Panc1 (cell line): Measurements from ENCODE around the gene PNMA1.

Source experiments
- POLR2AphosphoS5 ChIP-seq: IDR thresholded peaks from 2 replicates; pipeline ENCODE4 v1.6.1; 2012; ENCODE audit warnings: mild to moderate bottlenecking, low read depth, low read length, moderate library complexity
- TCF7L2 ChIP-seq: IDR thresholded peaks from 2 replicates; pipeline ENCODE4 v1.6.1; 2011; ENCODE audit warnings: mild to moderate bottlenecking, low read depth, low read length, inconsistent platforms
- TF ChIP-seq, protein P1 (sequence below): fragments of 450-650 bp; IDR thresholded peaks from 2 replicates; pipeline ENCODE4 v1.5.1; 2017; ENCODE audit warnings: mild to moderate bottlenecking
- TF ChIP-seq, protein P2 (sequence below), 2 experiments: IDR thresholded peaks; 2 replicates each; pipeline ENCODE4 v1.6.1; 2011 to 2012; ENCODE audit warnings: low read depth in 2 of 2, control low read depth in 1 of 2, low read length in 1 of 2, mild to moderate bottlenecking in 1 of 2, moderate library complexity in 1 of 2; ENCODE audit not compliant: insufficient read depth in 1 of 2

DNA sequence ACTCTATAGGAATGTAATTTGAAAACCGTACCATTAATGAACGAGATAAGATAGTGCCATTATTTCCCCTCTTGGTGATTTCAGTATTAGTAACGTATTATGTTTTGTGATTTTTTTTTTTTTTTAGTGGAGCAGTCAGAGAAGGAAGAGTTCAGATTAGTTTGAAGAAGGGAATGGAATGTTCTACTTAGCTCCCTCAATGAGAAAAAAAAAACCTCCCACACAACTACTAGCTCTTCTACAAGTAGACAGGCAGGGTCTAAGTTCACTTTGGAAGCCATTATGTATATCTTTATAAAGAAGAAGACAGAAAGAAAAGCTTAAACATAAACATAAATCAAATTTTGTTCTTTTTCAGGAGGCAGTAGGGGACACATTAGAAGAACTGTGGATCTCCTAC is 27.3 kb downstream of the PNMA1 start:
- TF ChIP-seq, protein P1, sequence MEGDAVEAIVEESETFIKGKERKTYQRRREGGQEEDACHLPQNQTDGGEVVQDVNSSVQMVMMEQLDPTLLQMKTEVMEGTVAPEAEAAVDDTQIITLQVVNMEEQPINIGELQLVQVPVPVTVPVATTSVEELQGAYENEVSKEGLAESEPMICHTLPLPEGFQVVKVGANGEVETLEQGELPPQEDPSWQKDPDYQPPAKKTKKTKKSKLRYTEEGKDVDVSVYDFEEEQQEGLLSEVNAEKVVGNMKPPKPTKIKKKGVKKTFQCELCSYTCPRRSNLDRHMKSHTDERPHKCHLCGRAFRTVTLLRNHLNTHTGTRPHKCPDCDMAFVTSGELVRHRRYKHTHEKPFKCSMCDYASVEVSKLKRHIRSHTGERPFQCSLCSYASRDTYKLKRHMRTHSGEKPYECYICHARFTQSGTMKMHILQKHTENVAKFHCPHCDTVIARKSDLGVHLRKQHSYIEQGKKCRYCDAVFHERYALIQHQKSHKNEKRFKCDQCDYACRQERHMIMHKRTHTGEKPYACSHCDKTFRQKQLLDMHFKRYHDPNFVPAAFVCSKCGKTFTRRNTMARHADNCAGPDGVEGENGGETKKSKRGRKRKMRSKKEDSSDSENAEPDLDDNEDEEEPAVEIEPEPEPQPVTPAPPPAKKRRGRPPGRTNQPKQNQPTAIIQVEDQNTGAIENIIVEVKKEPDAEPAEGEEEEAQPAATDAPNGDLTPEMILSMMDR: no peak
- TF ChIP-seq, protein P2, sequence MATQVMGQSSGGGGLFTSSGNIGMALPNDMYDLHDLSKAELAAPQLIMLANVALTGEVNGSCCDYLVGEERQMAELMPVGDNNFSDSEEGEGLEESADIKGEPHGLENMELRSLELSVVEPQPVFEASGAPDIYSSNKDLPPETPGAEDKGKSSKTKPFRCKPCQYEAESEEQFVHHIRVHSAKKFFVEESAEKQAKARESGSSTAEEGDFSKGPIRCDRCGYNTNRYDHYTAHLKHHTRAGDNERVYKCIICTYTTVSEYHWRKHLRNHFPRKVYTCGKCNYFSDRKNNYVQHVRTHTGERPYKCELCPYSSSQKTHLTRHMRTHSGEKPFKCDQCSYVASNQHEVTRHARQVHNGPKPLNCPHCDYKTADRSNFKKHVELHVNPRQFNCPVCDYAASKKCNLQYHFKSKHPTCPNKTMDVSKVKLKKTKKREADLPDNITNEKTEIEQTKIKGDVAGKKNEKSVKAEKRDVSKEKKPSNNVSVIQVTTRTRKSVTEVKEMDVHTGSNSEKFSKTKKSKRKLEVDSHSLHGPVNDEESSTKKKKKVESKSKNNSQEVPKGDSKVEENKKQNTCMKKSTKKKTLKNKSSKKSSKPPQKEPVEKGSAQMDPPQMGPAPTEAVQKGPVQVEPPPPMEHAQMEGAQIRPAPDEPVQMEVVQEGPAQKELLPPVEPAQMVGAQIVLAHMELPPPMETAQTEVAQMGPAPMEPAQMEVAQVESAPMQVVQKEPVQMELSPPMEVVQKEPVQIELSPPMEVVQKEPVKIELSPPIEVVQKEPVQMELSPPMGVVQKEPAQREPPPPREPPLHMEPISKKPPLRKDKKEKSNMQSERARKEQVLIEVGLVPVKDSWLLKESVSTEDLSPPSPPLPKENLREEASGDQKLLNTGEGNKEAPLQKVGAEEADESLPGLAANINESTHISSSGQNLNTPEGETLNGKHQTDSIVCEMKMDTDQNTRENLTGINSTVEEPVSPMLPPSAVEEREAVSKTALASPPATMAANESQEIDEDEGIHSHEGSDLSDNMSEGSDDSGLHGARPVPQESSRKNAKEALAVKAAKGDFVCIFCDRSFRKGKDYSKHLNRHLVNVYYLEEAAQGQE (IDR thresholded peaks at IDR 0.05; ENCODE audit: insufficient read depth in 1 of 2, low read depth in 2 of 2, low read length in 1 of 2): no peak
- TF ChIP-seq TCF7L2 (no peak), POLR2AphosphoS5 (no peak)
